K562 (cell line): ENCODE measurements around the gene ARPC2. TPM values are rescaled to one million over a fixed set of nuclear protein-coding genes. Genes with fewer than 3 reads are reported as not detected.

Experiments used
- ATAC-seq: fragments of 200-7000 bp; cut with Tn5 transposase; 3 replicates; pipeline ENCODE4 v1.9.1; 2020; ENCODE audit warnings: moderate library complexity
- BruUV-seq: library from RNA; stranded (reverse); fragments of 400-500 nt; replicated peaks from 2 replicates; lab custom pipeline; 2021; lab: Mats Ljungman, UMichigan
- CTCF ChIA-PET: fragments of 300-600 bp; formaldehyde crosslinking; extraction: SDS; loops from one replicate; lab custom pipeline; 2021; ENCODE audit warnings: low intra/inter-chr PET ratio; lab: Yijun Ruan, JAX
- POLR2A ChIA-PET: fragments of 300-600, 350-650 bp; sonication (Branson Sonifier 250); formaldehyde crosslinking; extraction: SDS; loops from one replicate; lab custom pipeline; 2021; ENCODE audit warnings: antibody characterized with exemption, inconsistent platforms; lab: Yijun Ruan, JAX
- DNase-seq, 4 experiments: peaks; one replicate each; pipeline versions ENCODE4 v3.0.0 to v3.0.0-alpha.2; 2011 to 2018; ENCODE audit warnings: low spot score in 3 of 4, mixed read lengths in 3 of 4; ENCODE audit errors: extremely low read depth in 1 of 4
- FAIRE-seq: peaks from 2 replicates; lab custom pipeline; 2011; peaks lifted over from hg19 to GRCh38; lab: Jason Lieb, UNC
- H2AFZ ChIP-seq: 2 replicates; pipeline ENCODE4 v1.6.0; 2011; ENCODE audit warnings: low read depth, low read length, control low read depth, inconsistent platforms
- H3K27ac ChIP-seq: fragments of 200-600 bp; 3 replicates; pipeline ENCODE4 v1.8.0; 2011; ENCODE audit warnings: low read depth, mild to moderate bottlenecking, control low read depth, inconsistent platforms, low read length, moderate library complexity, mixed read lengths; ENCODE audit errors: extremely low read depth
- H3K27me3 ChIP-seq, 2 experiments: fragments of 300-600 bp in 1 of 2; 2 replicates in 1 of 2; 3 replicates in 1 of 2; pipeline versions ENCODE4 v1.6.0 to v1.8.0; 2011; ENCODE audit warnings: inconsistent platforms in 2 of 2, low read length in 2 of 2, mild to moderate bottlenecking in 1 of 2, mixed read lengths in 1 of 2, moderate library complexity in 1 of 2; ENCODE audit not compliant: control insufficient read depth in 2 of 2, insufficient read depth in 2 of 2
- H3K36me3 ChIP-seq: fragments of 300-600 bp; 3 replicates; pipeline ENCODE4 v1.8.0; 2011; ENCODE audit warnings: mild to moderate bottlenecking, low read length, inconsistent platforms; ENCODE audit not compliant: control insufficient read depth, insufficient read depth
- H3K4me1 ChIP-seq, 2 experiments: fragments of 200-600 bp in 1 of 2; replicated peaks in 1 of 2; 2 replicates in 1 of 2; 3 replicates in 1 of 2; pipeline versions ENCODE4 v1.5.1 to v1.8.0; 2011; ENCODE audit warnings: inconsistent platforms in 2 of 2, low read length in 2 of 2, mild to moderate bottlenecking in 1 of 2, mixed read lengths in 1 of 2, moderate library complexity in 1 of 2; ENCODE audit not compliant: control insufficient read depth in 2 of 2, insufficient read depth in 2 of 2
- H3K4me2 ChIP-seq: 2 replicates; pipeline ENCODE4 v1.6.1; 2011; ENCODE audit warnings: low read length, control low read depth, inconsistent platforms, mixed read lengths; ENCODE audit not compliant: insufficient read depth
- H3K4me3 ChIP-seq: fragments of 200-600 bp; sonication (generic), shearing (Covaris generic); 2 replicates; pipeline ENCODE4 v1.5.1; 2016; ENCODE audit warnings: control low read depth, inconsistent platforms
- H3K79me2 ChIP-seq: fragments of 200-600 bp; 3 replicates; pipeline ENCODE4 v1.8.0; 2011; ENCODE audit warnings: low read length, inconsistent platforms; ENCODE audit not compliant: control insufficient read depth, insufficient read depth
- H3K9ac ChIP-seq, 2 experiments: 2 replicates each; pipeline versions ENCODE4 v1.6.0 to v1.6.1; 2011; ENCODE audit warnings: low read depth in 2 of 2, low read length in 2 of 2, control low read depth in 1 of 2, inconsistent platforms in 1 of 2, mild to moderate bottlenecking in 1 of 2, mixed read lengths in 1 of 2; ENCODE audit not compliant: insufficient read depth in 1 of 2
- H3K9me1 ChIP-seq: one replicate; pipeline ENCODE4 v1.6.0; 2011; ENCODE audit warnings: inconsistent platforms, mild to moderate bottlenecking, low read length, moderate library complexity; ENCODE audit not compliant: control insufficient read depth, insufficient read depth
- H3K9me3 ChIP-seq: replicated peaks from 2 replicates; pipeline ENCODE4 v1.5.1; 2011; ENCODE audit warnings: low read depth, low read length, inconsistent platforms; ENCODE audit not compliant: control insufficient read depth, insufficient read depth
- H4K20me1 ChIP-seq: replicated peaks from 2 replicates; pipeline ENCODE4 v1.6.1; 2011; ENCODE audit warnings: low read length, inconsistent platforms, mixed read lengths; ENCODE audit not compliant: control insufficient read depth, insufficient read depth
- ADNP ChIP-seq: fragments of 200-800 bp; sonication (Bioruptor generic); IDR thresholded peaks from 2 replicates; pipeline ENCODE4 v1.6.1; 2016; ENCODE audit warnings: missing genetic modification characterization, missing compliant biosample characterization
- ATF2 ChIP-seq: sonication (generic); formaldehyde crosslinking; IDR thresholded peaks from 2 replicates; pipeline ENCODE4 v1.8.1; 2022; ENCODE audit warnings: missing genetic modification reagents
- CBFA2T3 ChIP-seq: fragments of 450-650 bp; IDR thresholded peaks from 2 replicates; pipeline ENCODE4 v1.6.1; 2017
- CBX5 ChIP-seq: IDR thresholded peaks from 2 replicates; pipeline ENCODE4 v1.6.1; 2014; ENCODE audit warnings: low read depth, borderline replicate concordance
- HNRNPLL ChIP-seq: fragments of 200-400 bp; formaldehyde crosslinking; IDR thresholded peaks from 2 replicates; pipeline ENCODE4 v1.6.1; 2017; ENCODE audit warnings: low read length, low read depth, mild to moderate bottlenecking; ENCODE audit not compliant: poor library complexity, severe bottlenecking
- SMARCB1 ChIP-seq: IDR thresholded peaks from 2 replicates; pipeline ENCODE4 v1.6.1; 2011; ENCODE audit warnings: improper control_type of control experiment, low read depth; ENCODE audit not compliant: insufficient read length
- TCF15 ChIP-seq: fragments of 250-450 bp; sonication (Bioruptor Pico); IDR thresholded peaks from 2 replicates; pipeline ENCODE4 v1.8.0; 2022; ENCODE audit warnings: moderate library complexity, mild to moderate bottlenecking, inconsistent platforms
- THRB ChIP-seq: fragments of 450-650 bp; formaldehyde crosslinking; conservative IDR thresholded peaks from 2 replicates; pipeline ENCODE4 v1.4.0; 2022; ENCODE audit warnings: mild to moderate bottlenecking, missing genetic modification characterization
- ZBTB8A ChIP-seq: fragments of 450-650 bp; IDR thresholded peaks from 2 replicates; pipeline ENCODE4 v1.6.1; 2018; ENCODE audit warnings: mild to moderate bottlenecking, moderate library complexity; ENCODE audit not compliant: partially characterized antibody
- ZNF121 ChIP-seq: sonication (generic); formaldehyde crosslinking; conservative IDR thresholded peaks from 2 replicates; pipeline ENCODE4 v1.8.0; 2022; ENCODE audit warnings: missing genetic modification reagents
- ZNF212 ChIP-seq: fragments of 450-650 bp; formaldehyde crosslinking; IDR thresholded peaks from 2 replicates; pipeline ENCODE4 v1.4.0; 2020; ENCODE audit warnings: mild to moderate bottlenecking
- ZNF318 ChIP-seq, 2 experiments: fragments of 450-650 bp; IDR thresholded peaks; 2 replicates each; pipeline ENCODE4 v1.6.1; 2016; ENCODE audit warnings: mild to moderate bottlenecking in 2 of 2, borderline replicate concordance in 1 of 2, low read depth in 1 of 2, moderate library complexity in 1 of 2
- WGBS: fragments of 100-300 bp; shearing (Covaris generic); methylation state at CpG from one replicate; pipeline ENCODE4 v1.1.6; 2016; ENCODE audit warnings: low coverage, mixed read lengths; ENCODE audit not compliant: insufficient coverage; ENCODE audit errors: missing lambda C conversion rate; 5-methylcytosine and 5-hydroxymethylcytosine counted together
- in situ Hi-C: fragments of 300-500 bp; cut with MboI; formaldehyde crosslinking; loops from 4 replicates; pipeline ENCODE4 v1.15.0; 2018; ENCODE audit warnings: inconsistent platforms, mixed read lengths
- intact Hi-C: fragments of 100-400 bp; cut with micrococcal nuclease; formaldehyde crosslinking; loops from 2 replicates; pipeline ENCODE4 v1.14.2; 2022
- polyA plus RNA-seq, 8 experiments: library from polyadenylated mRNA; depleted of rRNA in 4 of 8; stranded (reverse) in 5 of 8; unstranded in 3 of 8; fragments of >200 nt; fragmentation: Nextera tagmentation in 2 of 8; fragmentation: Illumina TruSeq in 1 of 8; extraction: Ambion mirVana in 2 of 8; extraction: Trizol in 1 of 8; gene quantifications; 2 replicates each; pipeline versions ENCODE4 v1.2.1 to v1.2.3, GENCODE V29; 2011 to 2014; ENCODE audit warnings: inconsistent platforms in 1 of 8, missing spikeins in 1 of 8
- total RNA-seq, 7 experiments: library from RNA; depleted of rRNA in 6 of 7; stranded (reverse); fragments of >200 nt in 6 of 7; fragmentation: Illumina TruSeq in 2 of 7; extraction: Trizol in 2 of 7; gene quantifications; 2 replicates each; pipeline versions ENCODE4 v1.2.1 to v1.2.3, GENCODE V29; 2011 to 2021; ENCODE audit warnings: low replicate concordance in 1 of 7

ARPC2 gene
- total and polyA plus RNA-seq, 9 of the 15 experiments (the other 6 are each of a cell fraction or from before 2014, with no cell fraction given): 81.9 to 187 (median 103) TPM

- Histone ChIP-seq H3K9ac (no peak overlapping the region), H3K36me3 (peaks cover 42% of the 10 kb centered on the region; the same call in 2 of the 3 replicates), H3K79me2 (peaks cover 62% of the 10 kb centered on the region), H3K4me1 (peaks cover 15 to 18% of the 10 kb centered on the region in 2 experiments), H3K4me3 (no peak overlapping the region), H4K20me1 (peaks cover 13% of the 10 kb centered on the region; the same call in 1 of the 2 replicates), H3K4me2 (no peak overlapping the region), H3K27ac (no peak overlapping the region), H3K27me3 (no peaks in the 10 kb centered on the region), H3K9me3 (no peaks in the 10 kb centered on the region), H3K9me1 (no peaks in the 10 kb centered on the region), H2AFZ (no peak overlapping the region)
- in situ Hi-C loops (no loop called here), intact Hi-C loops (no loop called here)
- DNase-seq (no peak), FAIRE-seq (no peak), ATAC-seq (no peak)
- BruUV-seq: no TSS peak
- ChIA-PET POLR2A (interaction anchor here (0.5 kb wide), 1 partner anchor 11 kb away, joined by 3 read pairs; no protein-coding TSS in a partner anchor), CTCF (no interaction called here)
- 82% methylated on average over 5 of the region's 5 CpGs for WGBS
- TF ChIP-seq ZNF318 (IDR thresholded peaks at IDR 0.05; ENCODE audit: borderline replicate concordance in 1 of 2, low read depth in 1 of 2): no peak
- no peak for TF ChIP-seq SMARCB1
- no peak for TF ChIP-seq THRB (CRISPR knock-in tag)
- no peak for TF ChIP-seq ATF2 (CRISPR knock-in tag)
- TF ChIP-seq HNRNPLL: no peak
- no peak for TF ChIP-seq CBFA2T3
- no peak for TF ChIP-seq ZNF121
- TF ChIP-seq CBX5: no peak
- no peak for TF ChIP-seq ZNF212 (CRISPR knock-in tag)
- TF ChIP-seq ADNP (tag): no peak
- no peak for TF ChIP-seq ZBTB8A
- no peak for TF ChIP-seq TCF15
Measured at GRCh38 chr2:218221000-218221399, 4.0 kb downstream of the ARPC2 start.
